ENCODE data around the gene SRSF11. TPM values are rescaled to one million over a fixed set of nuclear protein-coding genes. Genes with fewer than 3 reads are reported as not detected.

Gene SRSF11
- total RNA-seq, 1 donor from 2014 or later, result 67.8 TPM

DNA sequence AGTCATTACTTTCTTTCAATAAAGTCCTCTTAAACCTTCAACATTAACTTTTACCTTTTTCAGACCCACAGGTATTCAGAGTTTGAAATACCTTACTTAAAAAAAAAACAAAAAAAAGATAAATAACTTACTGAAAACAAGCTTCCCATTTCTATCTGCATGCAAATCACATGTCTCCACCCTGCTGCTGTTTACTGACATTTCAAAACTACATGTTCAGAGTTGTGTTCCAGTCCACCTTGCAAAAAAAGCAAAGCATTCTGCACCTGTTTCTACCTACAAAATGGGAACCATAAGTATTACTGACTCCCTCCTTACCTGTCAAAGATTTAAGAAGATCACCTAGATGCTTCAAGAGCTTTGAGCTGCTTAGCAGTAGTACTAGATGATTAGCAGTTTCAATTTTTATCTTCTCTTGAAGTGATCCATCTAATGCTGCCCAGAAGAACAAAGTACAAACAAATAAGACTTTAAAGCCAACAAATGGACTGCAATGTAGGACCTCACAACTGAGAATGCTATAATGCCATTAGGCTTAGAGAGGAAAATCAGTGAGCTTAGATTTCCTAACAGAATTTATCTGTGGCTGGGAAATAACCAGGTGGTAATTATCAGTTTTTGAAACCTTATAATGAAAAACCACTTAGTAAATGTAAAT lies 72.1 kb downstream of the SRSF11 start:
- no peak overlapping the region for H3K4me3 ChIP-seq (ENCODE audit: low read length in 3 of 3)
- no peaks in the 10 kb centered on the region for H3K9me3 ChIP-seq (ENCODE audit: control insufficient read depth in 3 of 3, low read length in 3 of 3)
- no peaks in the 10 kb centered on the region for H3K4me1 ChIP-seq (ENCODE audit: control insufficient read depth in 3 of 3, insufficient read depth in 3 of 3, low read length in 3 of 3)
- peaks cover 4 to 18% (median 4%) of the 10 kb centered on the region in 3 donors for H3K36me3 ChIP-seq (ENCODE audit: control insufficient read depth in 3 of 3, insufficient read depth in 3 of 3, low read length in 3 of 3)
- no peak overlapping the region for H3K9ac ChIP-seq (ENCODE audit: low read depth in 1 of 3, low read length in 3 of 3)
- no peaks in the 10 kb centered on the region for H3K27me3 ChIP-seq (ENCODE audit: control insufficient read depth in 3 of 3, insufficient read depth in 3 of 3, low read length in 3 of 3)
- no peak overlapping the region for H3K27ac ChIP-seq (ENCODE audit: low read depth, low read length)

DNA sequence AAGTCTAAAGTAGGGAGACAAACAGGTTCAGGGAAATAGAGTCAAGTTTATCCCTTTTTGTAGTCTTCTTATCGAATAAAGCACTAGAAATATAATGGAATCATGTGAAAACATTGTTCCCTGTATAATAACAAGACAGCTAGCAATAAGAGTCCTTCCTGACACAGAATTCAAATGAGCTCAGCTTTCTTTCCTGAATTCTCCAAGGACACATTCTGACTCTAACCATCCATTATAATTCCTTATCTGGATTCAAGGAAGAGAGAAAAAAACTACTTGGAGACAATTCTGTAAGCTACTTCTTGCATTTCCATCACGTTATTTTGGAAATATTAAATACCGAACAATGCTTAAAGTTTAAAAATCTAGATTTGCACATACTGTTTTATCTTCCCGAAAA lies 74.6 kb downstream of the SRSF11 start:
- Histone ChIP-seq H3K27me3 (ENCODE audit: control insufficient read depth in 3 of 3, insufficient read depth in 3 of 3, low read length in 3 of 3) (no peaks in the 10 kb centered on the region), H3K4me3 (ENCODE audit: low read length in 3 of 3) (no peak overlapping the region), H3K36me3 (ENCODE audit: control insufficient read depth in 3 of 3, insufficient read depth in 3 of 3, low read length in 3 of 3) (peaks cover 4 to 11% (median 9%) of the 10 kb centered on the region in 3 donors), H3K4me1 (ENCODE audit: control insufficient read depth in 3 of 3, insufficient read depth in 3 of 3, low read length in 3 of 3) (no peaks in the 10 kb centered on the region), H3K9ac (ENCODE audit: low read depth in 1 of 3, low read length in 3 of 3) (no peak overlapping the region), H3K27ac (ENCODE audit: low read depth, low read length) (no peak overlapping the region), H3K9me3 (ENCODE audit: control insufficient read depth in 3 of 3, low read length in 3 of 3) (no peaks in the 10 kb centered on the region)

DNA sequence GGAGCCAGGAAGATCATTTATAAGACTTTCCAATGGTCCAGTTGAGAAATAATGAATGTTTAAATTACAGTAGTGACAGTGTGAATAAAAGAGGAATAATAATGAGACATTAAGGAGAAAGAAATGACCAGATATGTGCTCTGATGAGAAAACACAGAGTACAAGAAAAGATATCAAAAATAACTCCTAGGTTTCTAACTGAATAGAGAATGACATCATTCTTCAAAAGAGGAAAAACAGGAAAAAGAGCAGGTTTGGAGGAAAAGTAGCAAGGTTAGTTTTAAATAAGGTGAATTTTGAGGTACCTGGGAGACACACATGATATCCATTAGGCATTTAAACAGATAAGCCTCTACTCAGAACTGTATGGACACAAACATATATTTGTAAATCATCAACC lies 78.3 kb downstream of the SRSF11 start:
- Histone ChIP-seq H3K36me3 (ENCODE audit: control insufficient read depth in 3 of 3, insufficient read depth in 3 of 3, low read length in 3 of 3) (peaks cover 0 to 11% (median 4%) of the 10 kb centered on the region in 3 donors), H3K4me1 (ENCODE audit: control insufficient read depth in 3 of 3, insufficient read depth in 3 of 3, low read length in 3 of 3) (no peaks in the 10 kb centered on the region), H3K27me3 (ENCODE audit: control insufficient read depth in 3 of 3, insufficient read depth in 3 of 3, low read length in 3 of 3) (no peaks in the 10 kb centered on the region), H3K27ac (ENCODE audit: low read depth, low read length) (no peak overlapping the region), H3K9me3 (ENCODE audit: control insufficient read depth in 3 of 3, low read length in 3 of 3) (no peaks in the 10 kb centered on the region), H3K9ac (ENCODE audit: low read depth in 1 of 3, low read length in 3 of 3) (no peak overlapping the region), H3K4me3 (ENCODE audit: low read length in 3 of 3) (no peak overlapping the region)

Small RNA genes within 50 kb of the gene (small RNA-seq; reads per million reads assigned to genes)
- gene RN7SL242P, result not detected

Other genes starting within 250 kb of the SRSF11 start
- 13.6 TPM for gene LRRC40, start 15.8 kb upstream of the SRSF11 start, total RNA-seq
- gene ANKRD13C, start 133.3 kb downstream of the SRSF11 start, total RNA-seq, result 50.6 TPM
- gene CTH, start 189.9 kb downstream of the SRSF11 start, total RNA-seq, result 2.1 TPM